ENCODE results near the gene ZNF440.
A peak's percentile ranks its signal among the peaks of the same experiment; 100 is the strongest.
"Not testable (repeated sequence)": the region's sequence is repeated elsewhere in the genome, so short reads cannot be mapped to it uniquely, and the experiment has no call there.

The ZNF440 gene

GRCh38 chr19:11828957-11829876, 15.1 kb downstream of the ZNF440 start:
- DNase-seq, result not testable (repeated sequence)

DNA sequence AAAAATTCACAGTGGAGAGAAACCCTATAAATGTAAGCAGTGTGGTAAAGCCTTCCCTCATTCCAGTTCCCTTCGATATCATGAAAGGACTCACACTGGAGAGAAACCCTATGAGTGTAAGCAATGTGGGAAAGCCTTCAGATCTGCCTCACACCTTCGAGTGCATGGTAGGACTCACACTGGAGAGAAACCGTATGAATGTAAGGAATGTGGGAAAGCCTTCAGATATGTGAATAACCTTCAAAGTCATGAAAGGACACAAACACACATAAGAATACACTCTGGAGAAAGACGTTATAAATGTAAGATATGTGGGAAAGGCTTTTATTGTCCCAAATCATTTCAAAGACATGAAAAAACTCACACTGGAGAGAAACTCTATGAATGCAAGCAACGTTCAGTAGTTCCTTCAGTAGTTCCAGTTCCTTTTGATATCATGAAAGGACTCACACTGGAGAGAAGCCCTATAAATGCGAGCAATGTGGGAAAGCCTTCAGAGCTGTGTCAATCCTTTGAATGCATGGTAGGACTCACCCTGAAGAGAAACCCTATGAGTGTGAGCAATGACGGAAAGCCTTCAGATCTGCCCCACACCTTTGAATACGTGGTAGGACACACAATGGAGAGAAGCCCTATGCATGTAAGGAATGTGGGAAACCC, 18.3 kb downstream of the ZNF440 start:
- no peak for DNase-seq

DNA sequence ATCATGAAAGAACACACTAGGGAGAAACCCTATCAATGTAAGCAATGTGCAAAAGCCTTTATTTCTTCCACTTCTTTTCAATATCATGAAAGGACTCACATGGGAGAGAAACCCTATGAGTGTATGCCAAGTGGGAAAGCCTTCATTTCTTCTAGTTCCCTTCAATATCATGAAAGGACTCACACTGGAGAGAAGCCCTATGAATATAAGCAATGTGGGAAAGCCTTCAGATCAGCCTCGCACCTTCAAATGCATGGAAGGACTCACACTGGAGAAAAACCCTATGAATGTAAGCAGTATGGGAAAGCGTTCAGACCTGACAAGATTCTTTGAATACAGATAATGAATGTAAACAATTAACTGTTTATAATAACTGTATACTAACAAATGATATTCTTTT, 19.5 kb downstream of the ZNF440 start:
- DNase-seq, result no peak

GRCh38 chr19:11835626-11836066, 21.6 kb downstream of the ZNF440 start:
- not testable (repeated sequence) for DNase-seq

DNA sequence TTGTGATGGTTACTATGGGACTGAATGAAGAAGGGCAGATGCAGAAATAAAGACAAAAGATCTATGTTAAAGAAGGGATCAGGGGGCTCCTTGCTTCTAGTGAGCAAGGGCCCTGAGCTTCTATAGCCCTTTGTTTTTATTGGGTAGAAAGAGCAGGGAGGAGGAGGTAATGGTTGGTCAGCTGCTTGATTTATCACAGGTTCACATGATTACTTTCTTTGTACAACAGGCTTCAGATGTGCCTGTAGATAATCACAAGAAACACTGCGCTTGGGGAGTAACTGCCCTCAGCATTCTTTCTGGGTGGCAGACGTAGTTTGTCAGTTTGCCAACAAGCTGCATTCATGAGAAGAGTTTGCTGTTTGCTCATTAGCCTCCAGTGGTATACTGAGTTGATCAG, 29.6 kb downstream of the ZNF440 start:
- DNase-seq, result no peak

DNA sequence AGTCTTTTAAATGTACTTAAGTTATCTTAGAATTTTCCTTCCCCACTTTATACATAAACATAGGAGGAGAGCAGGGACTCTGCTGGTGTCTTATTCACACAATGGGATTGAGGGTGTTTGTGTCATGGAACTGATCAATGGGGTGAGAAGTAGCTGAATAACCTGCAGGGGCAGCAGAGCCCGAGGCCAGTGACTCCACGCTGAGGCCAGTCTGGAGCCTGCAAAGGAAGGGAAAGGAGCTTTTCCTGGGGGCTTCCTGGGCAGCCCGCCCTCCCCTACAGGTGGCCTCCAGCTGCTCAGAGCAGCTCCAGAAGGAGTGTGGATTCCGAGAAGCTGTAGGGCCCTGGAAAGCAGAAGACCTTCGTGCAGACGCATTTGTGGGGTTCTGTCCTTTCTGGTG, 33.5 kb downstream of the ZNF440 start:
- DNase-seq, result not testable (repeated sequence)

- DNase-seq, result no peak
Measured at GRCh38 chr19:11848200-11848593, 34.1 kb downstream of the ZNF440 start.

DNA sequence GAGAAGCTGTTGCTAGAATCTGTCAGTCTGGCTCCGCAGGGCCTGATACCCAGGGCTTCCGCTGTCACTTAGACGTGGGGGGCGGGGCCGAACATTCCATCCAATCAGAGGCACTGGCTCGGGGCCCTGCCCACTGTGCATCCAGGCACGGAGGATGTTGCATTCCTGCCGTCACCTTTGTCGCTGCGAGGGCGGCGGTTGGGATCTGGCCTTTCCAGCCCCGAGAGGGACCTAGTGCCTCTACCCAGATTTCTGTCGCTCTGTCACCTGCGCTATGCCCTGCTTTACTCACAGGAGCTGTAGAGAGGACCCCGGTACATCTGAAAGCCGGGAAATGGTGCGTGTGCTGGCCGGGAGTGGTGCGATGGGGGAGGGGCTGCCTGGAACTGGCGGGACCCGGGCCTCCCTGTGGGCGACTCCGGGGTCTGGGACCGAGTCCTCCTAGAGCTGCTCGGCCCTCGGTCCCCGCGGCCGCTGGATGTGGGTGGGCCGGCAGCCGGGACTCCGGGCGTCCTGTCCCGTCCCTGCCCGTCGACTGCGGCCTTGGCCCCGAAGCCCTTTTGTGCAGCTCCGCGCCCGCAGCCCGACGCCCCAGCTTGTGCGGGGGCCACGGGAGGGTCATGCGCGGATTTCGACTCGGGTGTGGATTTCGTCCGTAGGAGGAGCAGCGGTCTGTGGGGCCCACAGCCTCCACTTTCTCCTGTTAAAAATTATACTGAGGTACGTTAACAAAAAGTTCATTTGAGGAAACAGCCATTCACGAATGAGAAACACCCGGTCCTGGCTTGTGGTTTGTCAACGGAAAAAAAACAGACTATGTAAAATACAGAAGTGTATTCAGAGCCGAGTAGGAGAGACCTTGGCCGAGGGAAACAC, 34.8 kb downstream of the ZNF440 start, which contains the start of gene ZNF439:
Gene ZNF439, plus strand, starts transcription at position 133 of the 876 bp plus-strand sequence. Its CDS starts 142 bp downstream, at position 275.
- peak; percentile 39 for DNase-seq

DNA sequence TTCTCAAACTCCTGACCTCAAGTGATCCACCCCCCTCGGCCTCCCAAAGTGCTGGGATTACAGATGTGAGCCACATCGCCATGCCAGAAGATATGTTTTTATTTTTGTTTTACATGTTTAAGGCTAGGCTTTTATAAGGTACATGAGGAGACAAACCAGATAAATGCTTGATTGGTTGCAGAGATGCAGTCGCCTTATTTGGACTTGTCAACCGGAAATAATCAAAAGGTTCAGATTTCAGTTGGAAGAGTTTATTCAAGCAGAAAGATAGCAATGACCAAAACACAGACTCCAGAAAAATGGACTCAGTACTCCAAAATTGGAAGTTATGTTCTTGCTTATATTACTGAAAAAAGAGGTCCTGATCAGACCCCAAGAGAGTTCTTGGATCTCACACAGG, 36.2 kb downstream of the ZNF440 start:
- not testable (repeated sequence) for DNase-seq

DNA sequence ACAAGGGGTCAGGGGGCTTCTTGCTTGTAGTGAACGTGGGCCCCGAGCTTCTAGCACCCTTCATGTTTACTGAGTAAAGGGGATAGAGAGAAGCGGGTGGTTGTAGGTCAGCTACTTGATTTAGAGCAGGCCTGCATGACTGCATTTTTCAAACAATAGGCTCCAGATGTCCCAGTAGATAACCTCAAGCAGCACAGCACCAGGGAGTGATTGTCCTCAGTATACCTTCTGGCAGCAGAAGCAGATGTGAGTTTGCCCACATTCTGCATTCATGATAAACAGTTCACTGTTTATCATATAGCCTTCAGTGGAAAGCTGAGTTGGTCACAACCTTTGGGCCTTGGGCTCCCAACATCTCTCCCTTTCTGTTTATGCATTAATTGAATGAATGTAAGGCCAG, 39.3 kb downstream of the ZNF440 start:
- DNase-seq, result no peak

GRCh38 chr19:11856596-11857250, 42.6 kb downstream of the ZNF440 start:
- DNase-seq, result no peak

DNA sequence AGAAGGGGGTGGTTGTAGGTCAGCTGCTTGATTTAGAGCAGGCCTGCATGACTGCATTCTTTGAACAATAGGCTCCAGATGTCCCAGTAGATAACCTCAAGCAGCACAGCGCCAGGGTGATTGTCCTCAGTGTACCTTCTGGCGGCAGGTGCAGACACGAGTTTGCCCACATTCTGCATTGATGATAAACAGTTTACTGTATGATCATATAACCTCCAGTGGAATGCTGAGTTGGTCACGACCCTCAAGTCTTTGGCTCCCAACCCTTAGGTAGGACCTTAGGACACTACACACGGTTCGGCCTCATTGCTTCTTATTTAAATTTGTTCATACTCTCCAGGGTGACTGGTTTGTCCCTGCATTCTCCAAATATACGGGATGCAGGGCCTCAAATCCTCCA, 46.6 kb downstream of the ZNF440 start:
- no peak for DNase-seq

GRCh38 chr19:11861301-11861700, 47.2 kb downstream of the ZNF440 start:
- DNase-seq, result no peak

GRCh38 chr19:11867766-11868165, 53.7 kb downstream of the ZNF440 start:
- not testable (repeated sequence) for DNase-seq

GRCh38 chr19:11868188-11868587, 54.1 kb downstream of the ZNF440 start:
- DNase-seq, result no peak

DNA sequence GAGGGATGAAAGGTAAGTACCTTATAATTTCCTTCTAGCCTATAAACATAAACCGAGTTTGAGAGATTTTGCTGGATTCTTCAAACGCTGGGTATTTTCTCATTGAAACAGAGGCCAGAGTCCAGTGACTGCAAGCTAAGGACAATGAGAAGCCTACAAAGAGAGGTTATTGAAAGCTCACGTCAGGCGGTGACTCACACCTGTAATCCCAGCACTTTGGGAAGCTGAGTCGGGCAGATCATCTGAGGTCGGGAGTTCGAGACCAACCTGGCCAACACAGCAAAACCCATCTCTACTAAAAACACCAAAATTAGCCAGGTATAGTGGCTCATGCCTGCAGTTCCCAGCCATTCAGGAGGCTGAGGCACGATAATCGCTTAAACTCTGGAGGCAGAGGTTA, 58.6 kb downstream of the ZNF440 start:
- no peak for DNase-seq

- DNase-seq, result no peak
Measured at GRCh38 chr19:11873762-11874161, 59.7 kb downstream of the ZNF440 start.

GRCh38 chr19:11879687-11880266, 65.7 kb downstream of the ZNF440 start:
- DNase-seq, result not testable (repeated sequence)

- no peak for DNase-seq
Measured at GRCh38 chr19:11880598-11880997, 66.5 kb downstream of the ZNF440 start.

- DNase-seq, result peak; percentile 4
Measured at GRCh38 chr19:11881151-11881800, 67.2 kb downstream of the ZNF440 start.

GRCh38 chr19:11882606-11883005, 68.5 kb downstream of the ZNF440 start:
- DNase-seq, result no peak

Data from kidney glomerular epithelial cell (primary cell).